Measurements from ENCODE around the gene LITAF.
"Not testable (repeated sequence)": the region's sequence is repeated elsewhere in the genome, so short reads cannot be mapped to it uniquely, and the experiment has no call there.

The LITAF gene

DNA sequence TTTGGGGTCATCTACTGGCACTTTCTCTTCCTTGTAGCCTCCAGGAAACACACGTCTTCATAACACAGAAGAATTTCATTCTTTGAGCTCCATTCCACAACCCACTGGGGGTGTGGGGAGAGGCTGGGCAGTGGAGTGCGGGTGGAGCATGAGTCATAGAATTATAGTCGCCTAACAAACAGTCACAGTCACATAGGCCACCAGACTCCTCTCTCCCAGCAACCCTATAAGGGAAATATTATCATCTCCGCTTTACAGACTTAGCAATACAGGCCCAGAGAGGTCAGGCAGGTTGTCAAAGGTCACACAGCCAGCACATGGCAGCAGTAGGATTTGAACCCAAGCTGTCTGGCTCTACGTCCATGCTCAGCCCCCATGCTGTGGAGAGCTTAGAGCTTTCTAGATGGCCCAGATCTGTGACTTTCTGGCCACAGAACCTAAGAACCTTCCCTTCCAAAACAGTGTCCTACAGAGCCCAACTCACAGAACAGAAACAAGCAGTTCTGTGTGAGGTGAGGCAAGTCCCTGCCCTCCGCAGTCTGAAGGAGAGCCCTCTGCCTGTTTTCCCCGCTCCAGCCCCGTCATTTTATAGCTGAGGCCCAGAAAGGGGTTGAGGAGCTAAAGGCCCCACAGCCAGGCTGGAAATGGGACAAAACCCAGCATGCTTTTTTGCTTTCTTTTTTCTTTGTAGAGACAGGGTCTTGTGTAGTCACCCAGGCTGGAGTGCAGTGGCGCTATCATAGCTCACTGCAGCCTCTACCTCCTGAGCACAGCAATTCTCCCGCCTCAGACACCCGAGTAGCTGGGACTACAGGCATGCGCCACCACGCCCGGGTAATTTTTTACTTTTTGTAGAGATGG, 10.7 kb upstream of the LITAF start:
- FAIRE-seq = no peak

GRCh38 chr16:11596572-11597226, 10.0 kb upstream of the LITAF start:
- FAIRE-seq = no peak

- no peak for FAIRE-seq
Observed at GRCh38 chr16:11593581-11593980, 6.9 kb upstream of the LITAF start.

GRCh38 chr16:11593076-11593475, 6.4 kb upstream of the LITAF start:
- not testable (repeated sequence) for FAIRE-seq

DNA sequence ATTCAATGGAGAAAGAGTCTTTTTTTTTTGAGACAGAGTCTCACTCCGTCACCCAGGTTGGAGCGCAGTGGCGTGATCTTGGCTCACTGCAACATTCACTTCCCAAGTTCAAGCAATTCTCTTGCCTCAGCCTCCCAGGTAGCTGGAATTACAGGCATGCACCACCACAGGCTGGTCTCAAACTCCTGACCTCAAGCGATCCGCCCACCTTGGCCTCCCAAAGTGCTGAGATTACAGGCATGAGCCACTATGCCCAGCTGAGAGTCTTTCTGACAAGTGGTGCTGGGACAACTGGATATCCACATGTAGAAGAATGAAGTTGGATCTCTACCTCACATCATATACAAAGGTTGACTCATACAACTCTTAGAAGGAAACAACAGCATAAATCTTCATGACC, 4.9 kb upstream of the LITAF start:
- FAIRE-seq = not testable (repeated sequence)

GRCh38 chr16:11589198-11589550, 2.5 kb upstream of the LITAF start:
- no peak for FAIRE-seq

GRCh38 chr16:11588321-11589197, 1.8 kb upstream of the LITAF start:
- no peak for FAIRE-seq

GRCh38 chr16:11587643-11588247, 1.0 kb upstream of the LITAF start:
- FAIRE-seq = no peak

- FAIRE-seq = no peak
Observed at GRCh38 chr16:11586378-11586855, 302 bp downstream of the LITAF start.

DNA sequence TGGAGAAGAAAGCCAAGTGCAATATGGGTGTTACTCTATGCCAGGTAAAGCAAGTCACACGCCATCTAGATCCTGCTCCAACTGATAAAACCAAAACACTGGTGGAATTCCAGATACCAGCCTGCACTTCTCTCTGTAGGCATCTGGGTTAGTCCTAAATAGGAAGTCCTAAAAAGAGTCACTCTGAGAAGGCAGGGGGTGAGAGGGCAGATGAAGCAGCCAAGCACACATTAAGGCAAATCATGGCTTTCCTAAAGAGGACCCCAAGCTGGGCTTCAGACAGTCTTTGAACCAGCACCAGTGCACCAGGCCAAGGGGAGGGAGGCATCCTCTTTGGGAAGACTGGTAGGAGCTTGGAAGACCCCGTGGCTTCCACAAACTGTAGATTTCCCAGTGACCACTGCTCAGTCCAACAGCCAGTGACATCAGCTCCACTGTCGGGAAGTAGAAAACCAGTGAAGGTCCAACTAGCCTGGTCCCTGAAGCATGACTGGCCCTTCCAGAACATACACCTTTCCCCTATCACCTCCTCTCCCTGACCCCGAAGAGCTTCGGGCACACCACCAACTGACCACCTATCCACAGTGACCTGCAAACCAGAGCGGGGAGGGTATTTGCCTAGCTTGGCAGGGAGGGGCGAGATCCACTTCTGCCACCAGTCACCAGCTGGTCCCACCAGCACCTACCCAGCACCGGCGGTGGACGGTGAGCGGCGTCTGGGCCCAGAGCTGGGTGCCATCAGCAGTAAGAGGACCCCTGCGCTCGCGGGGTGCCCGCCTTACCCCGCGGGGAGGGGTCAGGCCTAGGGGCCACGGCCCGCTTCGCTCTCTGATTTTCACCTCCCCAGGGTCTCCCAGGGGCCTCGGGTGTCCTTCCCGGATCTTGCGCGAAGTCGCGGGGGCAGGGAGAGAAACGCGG, 1.0 kb downstream of the LITAF start:
- no peak for FAIRE-seq

GRCh38 chr16:11583889-11584565, 2.7 kb downstream of the LITAF start:
- FAIRE-seq = no peak

GRCh38 chr16:11583166-11583565, 3.6 kb downstream of the LITAF start:
- FAIRE-seq = no peak

GRCh38 chr16:11582157-11582814, 4.4 kb downstream of the LITAF start:
- no peak for FAIRE-seq

DNA sequence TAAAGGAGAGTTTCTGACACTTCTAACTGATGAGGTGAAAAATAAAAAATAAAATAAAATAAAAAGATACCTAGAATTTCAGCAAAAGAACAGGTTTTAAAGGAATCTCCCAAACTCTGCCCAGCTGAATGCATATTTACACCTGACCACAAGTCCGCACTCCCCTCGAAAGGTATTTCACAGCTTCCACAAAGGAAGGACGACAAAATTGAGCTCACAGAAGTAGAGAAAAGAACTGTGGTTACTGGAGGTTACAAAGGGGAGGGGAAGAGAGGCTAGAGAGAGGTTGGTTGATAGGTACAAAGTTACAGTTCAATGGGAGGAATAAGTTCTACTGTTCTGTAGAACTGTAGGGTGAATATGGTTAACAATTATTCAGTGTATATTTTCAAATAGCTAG, 5.0 kb downstream of the LITAF start:
- FAIRE-seq = no peak

GRCh38 chr16:11580451-11581086, 6.2 kb downstream of the LITAF start:
- no peak for FAIRE-seq

DNA sequence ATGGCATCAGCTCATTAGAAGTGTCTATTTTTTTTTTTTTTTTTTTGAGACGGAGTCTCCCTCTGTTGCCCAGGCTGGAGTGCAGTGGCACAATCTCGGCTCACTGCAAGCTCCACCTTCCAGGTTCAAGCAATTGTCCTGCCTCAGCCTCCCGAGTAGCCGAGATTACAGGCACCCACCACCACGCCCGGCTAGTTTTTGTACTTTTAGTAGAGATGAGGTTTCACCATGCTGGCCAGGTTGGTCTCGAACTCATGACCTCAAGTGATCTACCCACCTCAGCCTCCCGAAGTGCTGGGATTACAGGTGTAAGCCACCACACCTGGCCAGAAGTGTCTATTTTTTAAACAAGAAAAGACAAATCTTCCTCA, 9.4 kb downstream of the LITAF start:
- FAIRE-seq = not testable (repeated sequence)

DNA sequence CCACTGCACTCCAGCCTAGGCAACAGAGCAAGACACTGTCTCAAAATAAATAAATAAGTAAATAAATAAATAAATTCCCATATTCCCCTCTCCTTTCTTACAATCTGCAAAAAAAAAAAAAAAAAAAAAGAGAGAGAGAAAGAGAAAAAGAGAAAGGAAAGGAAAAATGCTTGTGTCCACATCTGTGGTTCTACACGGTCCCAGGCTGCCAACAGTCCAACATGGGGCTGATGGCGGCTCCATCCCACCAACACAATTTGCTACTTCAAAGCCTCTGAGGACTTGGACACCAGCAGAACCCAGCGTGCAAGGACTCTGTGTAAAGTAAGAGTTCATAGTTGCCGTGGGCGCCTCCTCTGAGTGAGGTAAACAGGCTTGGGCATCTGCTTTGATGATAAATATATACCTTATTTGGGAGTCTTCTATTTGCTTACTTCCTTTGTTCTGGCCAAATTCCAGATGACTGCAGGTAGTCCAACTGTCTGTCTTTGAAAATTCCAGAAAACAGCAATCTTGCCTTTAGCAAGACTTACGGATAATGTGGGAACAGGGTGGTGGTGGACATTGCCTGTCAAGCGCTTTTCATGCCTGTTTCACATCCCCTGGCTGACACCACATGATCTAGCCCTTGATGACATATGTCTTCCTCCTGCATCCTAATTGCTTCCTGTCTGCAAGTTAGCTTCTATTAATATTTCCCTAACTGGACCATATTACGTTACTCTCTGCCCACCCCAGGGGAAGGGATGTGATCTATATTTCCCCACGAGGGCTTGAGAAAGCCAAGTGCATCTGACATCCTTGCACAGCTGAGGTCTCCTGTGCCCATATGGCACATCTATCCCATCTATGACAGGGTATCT, 10.1 kb downstream of the LITAF start:
- no peak for FAIRE-seq

DNA sequence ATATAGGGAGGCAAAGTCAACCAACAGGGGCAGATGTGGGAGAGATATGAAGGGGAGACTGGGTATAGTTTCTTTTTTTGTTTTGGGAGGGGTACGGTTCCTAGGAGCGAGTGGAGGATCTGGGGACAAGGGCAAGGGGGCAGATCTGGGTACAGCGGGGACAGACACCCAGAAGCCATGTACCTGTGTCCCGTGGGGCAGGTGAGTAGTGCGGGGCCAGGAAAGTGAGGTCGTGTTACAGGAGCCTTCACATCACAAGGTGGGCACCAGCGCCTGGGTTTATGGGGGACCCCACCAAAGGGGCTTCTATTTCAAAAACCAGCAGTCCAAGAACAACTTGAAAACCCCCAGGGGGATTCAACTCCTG, 11.5 kb downstream of the LITAF start:
- no peak for FAIRE-seq
